ENCODE data around the gene SERPINA1.

The SERPINA1 gene

DNA sequence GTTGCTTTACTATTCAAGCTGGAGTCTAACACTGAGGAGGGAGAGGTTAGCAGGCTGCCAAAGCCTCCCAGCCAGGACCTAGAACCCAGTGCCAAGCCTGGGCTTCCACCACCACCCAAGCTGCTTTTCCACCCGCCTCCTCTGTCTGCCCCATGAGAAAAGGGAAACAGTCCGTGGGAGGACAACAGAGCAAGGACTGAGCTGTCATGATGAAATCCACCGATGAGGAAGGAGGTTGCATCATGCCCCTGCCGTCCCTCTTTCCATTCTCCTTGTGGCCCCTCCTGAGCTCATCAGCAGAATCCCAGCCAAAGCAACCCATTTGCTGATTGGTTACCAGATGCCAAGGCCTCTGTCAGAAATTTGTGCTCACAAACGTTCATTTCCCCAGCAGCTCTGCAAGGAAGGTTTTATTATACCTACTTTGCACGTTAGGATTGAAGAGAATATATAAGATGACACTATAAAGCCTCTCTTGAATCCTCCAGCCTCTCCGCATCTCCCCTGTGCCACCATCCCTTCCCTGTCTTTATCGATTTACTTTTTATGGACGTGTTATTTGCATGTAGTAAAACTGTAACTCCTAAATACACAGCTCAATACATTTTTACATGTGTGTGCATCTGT is 6.3 kb upstream of the SERPINA1 start:
- TF ChIP-seq, protein P1, sequence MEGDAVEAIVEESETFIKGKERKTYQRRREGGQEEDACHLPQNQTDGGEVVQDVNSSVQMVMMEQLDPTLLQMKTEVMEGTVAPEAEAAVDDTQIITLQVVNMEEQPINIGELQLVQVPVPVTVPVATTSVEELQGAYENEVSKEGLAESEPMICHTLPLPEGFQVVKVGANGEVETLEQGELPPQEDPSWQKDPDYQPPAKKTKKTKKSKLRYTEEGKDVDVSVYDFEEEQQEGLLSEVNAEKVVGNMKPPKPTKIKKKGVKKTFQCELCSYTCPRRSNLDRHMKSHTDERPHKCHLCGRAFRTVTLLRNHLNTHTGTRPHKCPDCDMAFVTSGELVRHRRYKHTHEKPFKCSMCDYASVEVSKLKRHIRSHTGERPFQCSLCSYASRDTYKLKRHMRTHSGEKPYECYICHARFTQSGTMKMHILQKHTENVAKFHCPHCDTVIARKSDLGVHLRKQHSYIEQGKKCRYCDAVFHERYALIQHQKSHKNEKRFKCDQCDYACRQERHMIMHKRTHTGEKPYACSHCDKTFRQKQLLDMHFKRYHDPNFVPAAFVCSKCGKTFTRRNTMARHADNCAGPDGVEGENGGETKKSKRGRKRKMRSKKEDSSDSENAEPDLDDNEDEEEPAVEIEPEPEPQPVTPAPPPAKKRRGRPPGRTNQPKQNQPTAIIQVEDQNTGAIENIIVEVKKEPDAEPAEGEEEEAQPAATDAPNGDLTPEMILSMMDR (IDR thresholded peaks at IDR 0.05; ENCODE audit: borderline replicate concordance, control extremely low read depth, extremely low read depth, insufficient read depth, missing control alignments), result no peak
- DNase-seq (ENCODE audit: low spot score), result no peak
- in situ Hi-C loops (cut with MboI; ENCODE audit: low sequenced_read_pairs, unreplicated experiment), result no loop called here

DNA sequence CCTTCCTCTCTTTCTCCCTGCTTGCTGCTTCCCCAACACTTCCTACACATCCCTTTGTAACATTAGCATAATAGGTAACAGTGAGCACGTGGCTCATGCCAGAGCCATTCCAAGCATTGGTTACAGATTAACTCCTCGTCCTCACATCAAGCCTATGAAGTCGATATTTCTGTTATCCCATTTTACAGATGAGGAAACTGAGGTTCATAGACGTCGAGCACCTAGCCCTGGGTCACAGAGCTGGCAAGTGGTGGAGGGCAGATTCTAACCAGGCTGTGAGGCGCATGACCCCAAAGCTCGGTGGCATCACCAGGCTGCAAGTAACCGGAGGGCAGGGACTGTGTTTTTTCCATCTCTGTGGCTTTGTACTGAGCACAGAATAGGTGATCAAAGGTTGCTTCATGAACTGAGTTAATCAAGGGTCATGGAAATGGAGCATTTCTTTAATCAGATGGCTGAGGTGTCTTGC is 5.7 kb upstream of the SERPINA1 start:
- no peak for DNase-seq (ENCODE audit: low spot score)
- in situ Hi-C loops (cut with MboI; ENCODE audit: low sequenced_read_pairs, unreplicated experiment), result no loop called here
- TF ChIP-seq, protein P1 (IDR thresholded peaks at IDR 0.05; ENCODE audit: borderline replicate concordance, control extremely low read depth, extremely low read depth, insufficient read depth, missing control alignments), result no peak

DNA sequence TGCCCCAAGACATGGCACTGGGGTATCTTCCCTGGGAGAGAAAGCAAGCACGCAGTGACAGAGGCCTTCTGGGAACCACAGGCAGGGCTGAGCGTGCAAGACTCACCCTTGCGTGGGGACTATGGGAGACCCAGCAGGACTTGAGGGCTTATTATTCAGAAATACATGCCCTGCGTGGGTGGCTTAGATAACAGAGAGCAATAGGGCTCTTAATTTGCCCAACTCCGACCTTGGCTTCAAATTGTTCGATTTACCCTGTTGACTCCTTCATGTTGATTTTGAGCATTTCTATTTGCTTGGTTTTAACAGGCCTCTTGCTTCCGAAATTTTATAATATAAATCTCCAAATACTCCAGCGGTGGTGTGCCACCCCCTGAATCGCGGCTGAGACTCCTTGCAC is 5.1 kb upstream of the SERPINA1 start:
- TF ChIP-seq, protein P1 (IDR thresholded peaks at IDR 0.05; ENCODE audit: borderline replicate concordance, control extremely low read depth, extremely low read depth, insufficient read depth, missing control alignments), result no peak
- in situ Hi-C loops (cut with MboI; ENCODE audit: low sequenced_read_pairs, unreplicated experiment), result no loop called here
- DNase-seq (ENCODE audit: low spot score), result no peak

DNA sequence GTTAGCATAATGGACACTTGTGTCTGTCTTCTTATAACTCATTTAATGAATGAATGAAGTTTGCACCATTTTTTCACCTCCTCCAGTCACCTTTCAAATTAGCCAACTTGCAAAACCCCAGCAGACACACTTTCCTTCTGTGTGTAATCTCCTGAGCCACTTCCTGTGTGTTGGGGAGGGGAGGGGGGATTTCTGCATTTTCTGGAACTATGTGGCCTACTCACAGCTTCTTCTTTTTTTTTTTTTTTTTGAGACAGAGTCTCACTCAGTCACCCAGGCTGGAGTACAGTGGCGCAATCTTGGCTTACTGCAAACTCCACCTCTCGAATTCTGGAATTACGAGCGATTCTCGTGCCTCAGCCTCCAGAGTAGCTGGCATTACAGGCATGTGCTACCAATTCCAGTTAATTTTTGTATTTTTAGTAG is 4.1 kb upstream of the SERPINA1 start:
- in situ Hi-C loops (cut with MboI; ENCODE audit: low sequenced_read_pairs, unreplicated experiment), result no loop called here
- TF ChIP-seq, protein P1 (IDR thresholded peaks at IDR 0.05; ENCODE audit: borderline replicate concordance, control extremely low read depth, extremely low read depth, insufficient read depth, missing control alignments), result no peak
- peak; percentile 44 for DNase-seq (ENCODE audit: low spot score)

DNA sequence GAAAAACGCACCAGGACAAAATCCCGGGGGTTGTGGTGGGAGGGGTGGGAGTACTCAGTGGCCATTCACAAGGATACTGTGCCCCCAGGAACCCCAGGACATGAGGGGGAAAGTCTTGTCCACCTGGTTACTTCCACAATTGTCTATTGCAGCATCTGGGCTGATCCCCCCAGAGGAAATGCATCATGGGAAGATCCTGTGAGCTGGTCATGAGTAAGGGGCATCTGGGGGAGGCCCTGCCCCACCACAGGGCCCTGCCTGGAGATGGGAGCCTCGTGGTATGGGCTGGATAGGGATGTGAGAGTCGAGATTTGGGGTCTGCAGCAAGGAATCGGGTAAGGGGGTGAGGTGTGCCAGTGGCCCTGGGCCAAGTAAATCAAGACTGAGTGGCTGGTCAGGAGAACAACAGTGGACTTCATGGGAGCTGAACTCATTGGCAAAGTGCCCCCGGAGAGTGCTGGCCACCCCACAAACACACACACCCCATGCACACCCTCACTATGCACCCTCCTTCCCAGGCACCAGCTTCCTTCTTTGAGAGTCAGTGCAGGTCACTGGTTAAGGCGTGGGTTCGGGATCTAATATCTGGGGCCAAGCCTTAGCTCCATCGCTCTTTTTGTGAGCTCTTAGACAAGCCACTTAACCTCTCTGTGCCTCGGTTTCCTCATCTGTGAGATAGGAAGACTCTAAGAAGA is 3.0 kb upstream of the SERPINA1 start:
- no peak for DNase-seq (ENCODE audit: low spot score)
- TF ChIP-seq, protein P1 (IDR thresholded peaks at IDR 0.05; ENCODE audit: borderline replicate concordance, control extremely low read depth, extremely low read depth, insufficient read depth, missing control alignments), result no peak
- in situ Hi-C loops (cut with MboI; ENCODE audit: low sequenced_read_pairs, unreplicated experiment), result no loop called here

DNA sequence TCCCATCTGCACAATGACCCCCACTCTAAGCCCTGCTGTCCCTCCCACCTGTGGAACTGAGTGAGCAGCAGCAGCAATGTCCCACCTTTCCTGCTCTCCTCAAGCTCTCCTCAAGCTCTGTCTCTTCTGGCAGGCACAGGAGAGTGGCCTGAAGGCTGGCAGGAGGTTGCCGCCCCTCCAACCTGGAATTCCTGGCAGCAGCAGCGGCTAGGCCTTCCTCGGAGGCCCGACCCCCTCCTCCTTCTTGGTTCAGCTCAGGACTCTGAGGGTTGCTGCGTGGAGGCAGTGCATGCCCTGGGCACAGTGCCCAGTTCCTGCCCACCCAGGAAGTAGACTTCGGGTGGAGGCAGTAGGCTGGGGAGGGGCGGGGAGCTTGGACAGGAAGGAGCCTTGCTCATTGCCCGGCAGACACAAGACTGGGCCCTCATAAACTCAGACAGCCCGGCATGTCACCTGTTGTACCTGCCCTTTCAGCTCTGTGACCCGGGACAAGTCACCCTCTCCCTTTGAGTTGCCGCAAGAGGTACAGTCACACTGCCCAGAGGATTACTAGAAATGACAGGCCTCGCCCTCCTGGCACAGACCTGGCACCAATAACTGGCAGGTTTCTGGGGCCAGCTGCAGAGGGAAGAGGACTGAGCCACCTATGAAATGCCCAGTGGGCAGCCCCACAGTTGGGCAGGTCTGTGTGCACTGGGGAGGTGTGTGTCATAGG is 2.1 kb upstream of the SERPINA1 start:
- TF ChIP-seq, protein P1 (IDR thresholded peaks at IDR 0.05; ENCODE audit: borderline replicate concordance, control extremely low read depth, extremely low read depth, insufficient read depth, missing control alignments), result no peak
- in situ Hi-C loops (cut with MboI; ENCODE audit: low sequenced_read_pairs, unreplicated experiment), result no loop called here
- peak; percentile 15 for DNase-seq (ENCODE audit: low spot score)

All from GM13976 (cell line).